CD4-positive, alpha-beta T cell treated with Interleukin-21 for 1 hour (primary cell): Measurements from ENCODE around the gene TMEM40.
"Not testable (repeated sequence)": the region's sequence is repeated elsewhere in the genome, so short reads cannot be mapped to it uniquely, and the experiment has no call there.

Experiments
- DNase-seq: peaks from one replicate; pipeline ENCODE4 v3.0.0-alpha.2; 2020

The TMEM40 gene, protein sequence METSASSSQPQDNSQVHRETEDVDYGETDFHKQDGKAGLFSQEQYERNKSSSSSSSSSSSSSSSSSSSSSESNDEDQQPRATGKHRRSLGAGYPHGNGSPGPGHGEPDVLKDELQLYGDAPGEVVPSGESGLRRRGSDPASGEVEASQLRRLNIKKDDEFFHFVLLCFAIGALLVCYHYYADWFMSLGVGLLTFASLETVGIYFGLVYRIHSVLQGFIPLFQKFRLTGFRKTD

DNA sequence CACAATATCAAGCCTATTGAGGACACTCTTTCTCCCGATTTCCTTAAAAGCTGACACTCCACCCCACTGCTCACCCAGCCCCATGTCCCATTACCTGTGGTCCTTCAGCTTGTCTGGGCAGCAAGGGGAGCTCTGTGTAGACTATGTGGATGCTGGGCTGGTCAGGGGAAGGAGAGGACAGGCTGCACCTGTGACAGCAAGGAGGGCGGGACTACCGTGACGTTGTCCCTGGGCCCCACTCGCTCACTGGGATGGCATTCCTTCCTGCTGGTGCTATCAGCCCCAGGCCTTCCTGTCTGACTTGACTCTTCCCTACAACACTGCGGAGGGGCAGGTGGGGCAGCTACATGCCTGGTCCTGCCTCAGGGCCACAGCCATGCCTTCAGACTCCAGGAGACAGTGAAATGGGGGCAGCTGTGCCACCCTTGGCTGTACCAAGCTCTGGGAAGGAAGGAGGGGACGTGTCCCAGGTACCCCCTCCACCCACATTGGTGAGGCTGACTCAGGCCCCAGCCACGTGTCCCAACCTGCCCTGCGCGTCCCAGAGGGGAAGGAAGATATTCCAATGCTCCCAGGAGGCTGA is at the start of gene TMEM40:
Gene TMEM40, minus strand, starts transcription at position 163 of the 583 bp plus-strand sequence. CDS start 9,427 bp downstream, outside the sequence.
- no peak for DNase-seq

DNA sequence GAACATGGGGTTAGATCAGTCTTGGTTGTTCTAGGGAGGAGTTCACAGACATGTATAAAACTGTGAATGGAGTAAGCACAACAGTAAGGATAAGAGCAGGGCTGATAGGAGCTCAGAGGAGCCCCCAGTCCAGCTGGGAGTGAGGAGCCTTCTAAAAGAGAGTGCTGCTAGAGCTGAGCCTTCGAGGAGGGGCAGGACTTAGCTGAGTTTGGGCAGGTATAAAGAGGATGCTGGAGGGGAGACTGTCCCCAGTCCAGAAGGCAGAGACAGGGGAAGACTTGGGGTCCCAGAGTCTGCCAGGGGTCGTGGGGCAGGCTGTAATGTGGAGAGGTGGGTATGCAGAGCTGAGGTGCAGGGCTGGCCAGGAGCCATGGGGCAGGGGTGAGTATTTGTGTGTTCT is 49.5 kb upstream of the TMEM40 start:
- no peak for DNase-seq

DNA sequence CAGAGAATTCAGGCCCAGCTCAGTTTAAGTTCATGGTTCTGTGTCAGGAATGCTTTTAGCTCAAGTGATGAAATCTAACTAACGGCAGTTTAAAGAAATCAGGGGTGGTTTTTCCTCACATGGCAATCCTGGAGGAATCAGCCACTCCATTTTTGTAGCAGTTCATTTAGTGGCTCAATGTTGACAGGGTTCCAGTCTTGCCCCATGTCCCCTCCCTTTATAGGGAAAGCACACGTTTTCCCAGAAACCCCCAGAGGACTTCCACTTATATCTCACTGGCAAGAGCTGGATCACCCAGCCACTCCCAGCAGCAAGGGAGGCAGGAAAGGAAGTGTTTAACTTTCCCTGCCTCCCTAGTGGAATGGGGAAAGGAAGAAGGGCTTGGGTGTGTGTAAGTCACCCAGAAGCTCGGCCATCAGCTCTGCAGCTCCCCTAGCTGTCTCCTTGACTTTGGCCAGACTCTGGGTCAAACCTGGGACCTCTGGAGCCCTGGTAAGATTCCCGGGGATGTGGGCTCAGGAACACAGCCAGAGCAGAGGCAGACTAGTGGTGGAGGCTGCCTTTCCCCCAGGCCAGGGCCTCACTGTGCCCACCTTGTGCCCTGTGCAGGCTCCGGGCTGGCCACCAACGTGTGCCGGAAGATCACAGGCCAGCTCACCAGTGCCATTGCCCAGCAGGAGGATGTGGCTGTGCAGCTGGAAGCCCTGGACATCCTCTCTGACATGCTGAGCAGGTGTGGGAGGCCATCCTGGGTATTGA is 48.7 kb upstream of the TMEM40 start:
- DNase-seq, result no peak

DNA sequence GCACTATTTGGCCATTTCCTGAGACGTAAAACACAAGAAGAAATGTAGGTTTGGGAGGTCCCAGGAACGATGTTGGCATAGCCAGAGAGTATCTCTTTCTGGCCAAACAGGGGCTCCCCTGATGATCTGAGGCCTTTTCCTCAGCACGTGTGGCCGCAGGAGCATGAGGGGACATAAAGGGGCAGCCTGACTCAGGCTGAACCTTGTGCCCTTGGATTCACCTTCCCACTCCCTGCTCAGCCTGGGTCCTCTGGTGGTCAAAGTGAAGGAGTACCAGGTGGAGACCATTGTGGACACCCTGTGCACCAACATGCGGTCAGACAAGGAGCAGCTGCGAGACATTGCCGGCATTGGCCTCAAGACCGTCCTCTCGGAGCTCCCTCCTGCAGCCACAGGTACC is 48.0 kb upstream of the TMEM40 start:
- DNase-seq, result no peak

DNA sequence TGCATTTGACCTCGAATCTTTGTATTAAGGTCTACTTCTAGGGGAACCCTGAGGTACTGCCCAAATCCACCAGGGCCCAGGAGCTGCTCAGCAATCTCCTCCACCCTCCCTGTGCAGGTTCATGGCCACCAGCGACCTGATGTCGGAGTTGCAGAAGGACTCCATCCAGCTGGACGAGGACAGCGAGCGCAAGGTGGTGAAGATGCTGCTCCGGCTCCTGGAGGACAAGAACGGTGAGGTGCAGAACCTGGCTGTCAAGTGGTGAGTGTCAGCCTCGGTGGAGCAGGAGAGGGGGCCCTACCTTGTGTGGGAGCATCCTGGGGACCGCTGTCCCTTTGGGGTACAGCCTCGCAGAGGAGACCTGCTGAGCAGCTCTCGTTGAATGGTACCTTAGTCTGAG is 44.3 kb upstream of the TMEM40 start:
- DNase-seq, result no peak

DNA sequence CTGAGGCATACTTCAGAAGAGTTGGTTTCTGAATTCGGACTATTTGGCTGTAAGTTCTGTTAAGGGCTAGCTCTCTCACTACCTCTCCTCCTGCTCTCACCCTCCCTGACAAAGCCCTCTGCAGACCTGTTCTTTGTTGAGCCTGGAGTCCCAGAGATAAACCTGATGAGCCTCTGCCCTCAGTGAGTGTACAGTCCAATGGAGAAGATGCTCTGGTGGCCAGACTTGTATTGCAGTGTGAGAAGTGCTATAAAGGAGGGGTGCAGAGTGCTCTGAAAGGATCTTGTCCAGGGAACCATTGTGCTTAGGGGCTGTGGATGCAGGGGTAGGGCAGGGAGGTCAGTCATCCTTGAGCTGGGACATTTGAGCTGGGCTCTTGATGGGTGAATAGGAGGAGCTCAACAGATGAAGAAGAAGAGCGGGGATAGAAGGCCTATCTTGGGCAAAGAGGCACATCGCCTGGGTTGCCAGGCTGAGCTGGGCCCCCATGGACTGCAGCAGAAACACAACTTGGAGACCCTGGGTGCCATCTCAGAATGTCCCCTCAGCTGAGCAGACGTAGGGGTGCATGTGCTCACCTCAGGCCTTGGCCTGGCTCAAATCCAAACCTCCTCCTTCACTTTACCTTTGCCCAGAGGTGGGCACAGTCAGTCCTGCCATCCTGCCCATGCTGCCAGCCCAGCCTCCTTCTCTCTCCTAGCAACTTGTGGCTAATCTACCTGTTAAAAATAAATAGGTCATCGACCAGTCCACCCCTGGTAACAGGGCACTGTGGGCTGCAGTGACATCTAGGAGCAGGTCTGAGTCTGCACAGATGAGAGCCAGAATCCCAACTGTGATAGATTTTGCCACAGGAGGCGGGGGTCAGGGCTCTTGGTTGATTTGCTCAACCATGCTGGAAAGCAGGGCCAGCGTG is 40.7 kb upstream of the TMEM40 start:
- DNase-seq, result no peak

DNA sequence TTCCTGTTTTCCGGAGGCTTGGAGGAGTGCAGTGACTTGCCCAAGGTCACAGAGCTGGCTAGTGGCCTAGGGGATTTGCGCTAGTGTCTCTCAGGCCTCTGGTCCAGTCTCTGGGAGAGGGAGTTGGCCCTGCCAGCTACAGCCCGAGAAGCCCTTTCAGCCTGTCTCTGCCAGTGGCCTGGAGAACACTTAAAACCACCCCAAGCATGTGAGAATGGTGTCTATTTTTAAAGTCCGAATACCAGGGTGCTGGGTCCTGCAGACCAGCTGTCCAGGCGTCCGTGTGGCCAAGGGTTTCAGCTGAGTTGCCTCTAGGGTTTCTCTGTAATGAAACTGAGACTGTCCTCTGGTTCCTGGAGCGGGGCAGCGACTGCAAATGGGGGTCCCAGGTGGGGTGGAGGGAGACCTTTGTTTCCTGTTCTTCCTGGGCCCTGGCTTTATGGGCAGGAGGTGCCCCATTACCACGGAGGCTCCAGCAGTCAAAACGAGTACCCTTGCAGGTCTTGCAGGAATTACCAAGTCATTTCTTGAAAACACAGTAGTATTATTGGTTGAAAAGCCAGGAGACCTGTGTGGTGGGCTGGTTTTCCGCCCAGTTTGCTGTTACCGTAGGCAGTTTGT is 39.6 kb upstream of the TMEM40 start:
- no peak for DNase-seq

DNA sequence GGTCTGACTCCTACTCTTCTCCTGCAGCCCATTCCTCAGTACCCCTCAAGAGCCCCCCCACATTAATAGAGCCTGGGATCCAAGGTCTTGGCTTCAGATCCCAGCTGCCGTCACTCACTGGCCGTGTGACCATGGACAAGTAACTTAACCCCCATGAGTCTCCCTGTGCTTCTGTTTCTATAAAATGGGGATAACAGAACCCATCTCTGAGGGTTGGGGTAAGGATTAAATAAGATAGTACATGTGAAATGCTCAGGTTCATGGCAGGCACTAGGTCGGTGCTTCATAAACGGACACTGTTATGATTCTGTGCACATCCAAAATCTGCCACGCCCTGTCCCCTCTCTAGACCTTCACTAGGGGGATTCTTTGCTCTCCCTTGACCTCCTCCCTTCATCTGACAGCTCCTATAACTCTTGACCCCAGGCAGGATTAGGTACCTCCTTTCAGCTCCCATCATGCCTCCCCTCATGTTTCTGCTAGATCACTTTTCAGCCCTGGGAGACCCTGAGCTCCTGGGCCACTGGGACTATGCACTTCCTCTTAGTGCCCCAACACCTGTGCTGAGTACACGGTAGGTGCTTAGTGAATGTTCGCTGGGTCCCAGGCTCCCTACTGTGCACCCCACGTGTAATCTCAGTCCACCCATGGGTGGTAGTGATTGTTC is 39.0 kb upstream of the TMEM40 start:
- no peak for DNase-seq

DNA sequence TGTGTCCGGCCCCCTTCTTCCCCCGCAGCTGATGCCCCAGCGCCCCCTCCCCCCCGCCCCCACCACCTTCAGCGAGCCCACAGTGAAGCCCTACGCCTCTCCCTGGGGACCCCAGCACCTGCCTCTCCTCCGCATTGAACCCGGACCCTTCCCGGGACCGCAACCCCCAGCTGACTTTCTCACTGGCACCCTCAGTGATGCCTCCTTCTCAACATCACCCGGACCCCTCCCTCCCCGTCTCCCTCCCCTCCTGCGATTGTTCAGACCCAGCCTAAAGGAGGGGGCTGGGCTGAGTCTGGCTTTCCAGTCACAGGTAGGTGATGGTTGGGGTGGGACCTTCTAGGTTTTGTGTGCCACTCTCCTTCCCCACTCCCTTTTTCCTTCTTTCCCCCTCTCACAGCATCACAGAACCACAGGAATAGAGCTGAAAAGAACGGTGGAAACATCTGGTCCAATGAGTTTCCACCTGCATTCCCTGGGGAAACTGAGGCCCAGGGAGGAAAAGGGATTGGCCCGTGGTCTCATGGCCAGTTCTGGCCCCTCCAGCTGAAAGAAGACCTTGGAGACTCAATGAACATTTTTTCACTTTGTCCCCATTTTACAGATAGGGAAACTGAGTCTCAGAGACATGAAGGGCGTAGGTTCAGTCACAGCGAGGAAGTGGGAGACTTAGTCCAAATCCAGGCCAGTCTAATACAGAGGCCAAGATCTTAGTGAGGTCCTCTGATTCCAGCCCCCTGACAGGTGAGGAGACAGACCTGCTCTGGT is 38.2 kb upstream of the TMEM40 start:
- no peak for DNase-seq

DNA sequence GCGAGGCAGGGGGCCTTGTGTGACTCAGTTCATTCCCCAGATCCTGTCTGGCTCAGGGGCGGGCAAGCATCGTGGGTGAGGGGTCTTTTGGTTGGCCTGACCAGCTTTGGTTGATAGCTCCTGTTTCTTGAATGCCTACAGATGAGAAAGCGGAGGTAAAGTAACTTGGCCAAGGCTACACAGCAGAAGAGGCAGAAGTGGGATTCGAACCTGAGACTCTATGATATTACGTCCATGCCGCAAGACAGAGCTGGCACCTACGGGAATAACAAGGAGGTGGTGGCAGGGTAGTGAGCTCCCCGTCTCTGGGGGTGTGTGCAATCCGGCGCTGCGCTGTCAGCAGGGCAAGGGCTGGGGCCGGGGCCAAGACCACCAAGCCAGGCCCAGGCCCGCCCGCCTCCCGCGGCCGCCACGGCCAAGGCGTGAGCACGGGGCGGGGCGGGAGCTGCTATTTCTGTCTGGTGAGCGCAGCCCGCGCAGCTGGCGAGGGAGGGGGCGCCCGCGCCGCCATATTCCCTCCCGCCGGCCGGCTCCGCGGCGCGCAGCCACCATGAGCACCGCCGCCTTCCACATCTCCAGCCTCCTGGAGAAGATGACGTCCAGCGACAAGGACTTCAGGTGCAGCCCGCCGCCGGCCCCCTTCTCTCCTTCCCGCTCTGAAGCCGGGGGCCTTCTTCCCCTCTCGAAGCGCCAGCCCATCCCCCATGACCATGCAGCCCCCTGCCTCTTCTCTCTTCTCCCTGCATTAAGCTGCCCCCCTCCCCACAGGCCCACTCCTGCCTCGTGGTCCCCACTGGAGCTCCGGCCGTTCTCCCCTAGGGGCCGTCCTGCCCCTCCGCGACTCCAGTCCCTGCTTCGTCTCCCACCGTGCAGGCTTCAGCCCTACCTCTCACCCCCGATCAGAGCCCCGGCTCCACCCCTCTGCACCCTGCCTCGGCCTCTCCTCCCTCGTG is 37.4 kb upstream of the TMEM40 start, which contains the start of gene CAND2:
Gene CAND2, plus strand, starts transcription at position 510 of the 953 bp plus-strand sequence. Its CDS starts 41 bp downstream, at position 551.
- DNase-seq, result peak; percentile 34

DNA sequence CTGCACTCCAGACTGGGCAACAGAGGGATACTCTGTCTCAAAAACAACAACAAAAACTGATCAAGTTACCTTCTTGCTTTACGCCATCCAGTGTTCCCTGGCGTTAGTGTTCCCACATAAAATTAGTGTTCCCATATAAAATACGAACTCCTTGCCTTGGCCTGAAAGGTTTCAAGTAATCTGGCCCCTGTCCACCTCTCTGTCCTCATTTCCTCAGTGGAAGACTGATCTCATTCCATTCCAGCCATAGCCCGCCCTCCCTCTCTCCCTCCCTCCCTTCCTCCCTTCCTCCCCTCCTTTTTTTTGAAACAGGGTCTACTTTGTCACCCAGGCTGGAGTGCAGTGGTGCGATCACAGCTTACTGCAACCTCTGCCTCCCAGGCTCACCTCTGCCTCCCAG is 34.6 kb upstream of the TMEM40 start:
- DNase-seq, result no peak

DNA sequence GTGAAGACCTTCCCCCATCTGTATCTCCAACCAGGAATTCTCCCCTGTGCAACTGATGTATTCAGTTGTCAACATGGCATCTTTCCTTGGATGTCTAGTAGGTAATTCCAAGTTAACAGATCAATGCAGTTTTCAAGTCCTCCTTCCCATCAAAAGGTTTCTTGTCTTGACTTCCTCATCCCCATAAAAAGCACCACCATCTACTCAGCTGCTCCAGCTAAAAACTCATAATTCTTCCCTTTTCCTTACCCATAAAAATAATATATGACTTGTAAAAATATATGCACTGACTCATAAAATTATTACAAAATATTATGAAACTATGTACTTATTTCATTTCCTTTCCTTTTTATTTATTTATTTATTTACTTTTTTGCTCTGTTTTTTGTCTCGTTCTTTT is 32.4 kb upstream of the TMEM40 start:
- DNase-seq, result no peak

DNA sequence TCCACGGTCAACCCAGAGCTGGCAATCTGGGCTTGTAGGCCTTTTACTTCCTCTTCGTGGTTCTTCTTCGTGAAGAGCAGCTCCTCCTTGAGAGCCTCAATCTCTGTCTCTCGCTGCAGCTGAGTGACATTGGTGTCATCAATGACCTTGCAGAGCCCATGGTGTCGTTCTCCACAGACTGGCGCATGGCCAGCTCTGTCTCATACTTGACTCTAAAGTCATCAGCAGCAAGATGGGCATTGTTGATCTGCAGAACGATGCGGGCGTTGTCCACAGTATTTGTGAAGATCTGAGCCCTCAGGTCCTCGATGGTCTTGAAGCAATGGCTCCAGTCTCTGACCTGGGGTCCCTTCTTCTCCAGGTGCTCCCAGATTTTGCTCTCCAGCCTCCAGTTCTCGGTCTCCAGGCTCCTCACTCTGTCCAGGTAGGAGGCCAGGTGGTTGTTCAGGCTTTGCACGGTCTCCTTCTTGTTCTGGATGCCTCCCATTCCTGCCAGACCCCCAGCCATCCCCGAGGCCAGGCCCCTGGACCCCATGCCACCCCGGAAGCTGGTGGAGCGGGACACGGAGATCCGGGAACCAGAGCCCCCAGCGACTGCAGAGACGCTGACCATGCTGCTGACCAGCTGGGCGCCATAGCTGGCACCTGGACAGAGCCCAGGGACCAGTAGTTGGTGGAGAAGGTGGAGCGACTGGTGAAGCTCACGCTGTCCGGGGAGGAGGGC is 29.1 kb upstream of the TMEM40 start:
- not testable (repeated sequence) for DNase-seq

DNA sequence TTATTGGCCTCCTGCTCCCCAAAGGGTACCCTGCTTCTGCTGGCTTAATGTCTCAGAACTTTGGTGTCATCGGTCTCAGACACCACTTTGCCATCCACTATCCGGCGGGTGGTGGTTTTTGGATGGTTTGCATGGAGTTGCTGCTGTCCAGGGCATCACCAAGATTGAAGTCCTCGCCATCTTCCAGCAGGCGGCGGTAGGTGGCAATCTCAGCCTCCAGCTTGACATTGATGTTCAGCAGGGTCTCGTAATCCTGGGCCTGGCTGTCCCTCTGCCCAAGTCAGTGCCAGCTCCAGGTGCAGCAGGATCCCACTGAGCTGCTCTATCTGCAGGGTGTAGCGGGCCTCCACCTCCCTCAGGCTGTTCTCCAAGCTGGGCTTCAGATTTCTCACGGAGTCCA is 28.3 kb upstream of the TMEM40 start:
- peak; percentile 57 for DNase-seq

DNA sequence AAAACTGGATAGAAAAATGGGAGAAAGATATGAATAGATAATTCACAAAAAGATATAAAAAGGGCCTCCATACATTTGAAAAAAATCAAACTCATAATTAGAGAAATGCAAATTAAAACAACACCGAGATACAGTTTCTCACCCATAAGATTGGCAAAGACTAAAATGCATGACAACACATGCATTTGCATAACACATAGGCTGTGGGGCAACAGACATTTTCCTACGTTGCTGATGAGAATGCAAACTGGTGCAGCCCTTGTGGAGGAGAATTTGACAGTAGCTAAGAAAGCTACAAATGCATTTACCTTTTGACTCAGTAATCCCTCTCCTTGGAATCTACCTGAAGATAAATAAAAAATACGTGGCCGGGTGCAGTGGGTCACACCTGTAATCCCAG is 26.0 kb upstream of the TMEM40 start:
- no peak for DNase-seq

DNA sequence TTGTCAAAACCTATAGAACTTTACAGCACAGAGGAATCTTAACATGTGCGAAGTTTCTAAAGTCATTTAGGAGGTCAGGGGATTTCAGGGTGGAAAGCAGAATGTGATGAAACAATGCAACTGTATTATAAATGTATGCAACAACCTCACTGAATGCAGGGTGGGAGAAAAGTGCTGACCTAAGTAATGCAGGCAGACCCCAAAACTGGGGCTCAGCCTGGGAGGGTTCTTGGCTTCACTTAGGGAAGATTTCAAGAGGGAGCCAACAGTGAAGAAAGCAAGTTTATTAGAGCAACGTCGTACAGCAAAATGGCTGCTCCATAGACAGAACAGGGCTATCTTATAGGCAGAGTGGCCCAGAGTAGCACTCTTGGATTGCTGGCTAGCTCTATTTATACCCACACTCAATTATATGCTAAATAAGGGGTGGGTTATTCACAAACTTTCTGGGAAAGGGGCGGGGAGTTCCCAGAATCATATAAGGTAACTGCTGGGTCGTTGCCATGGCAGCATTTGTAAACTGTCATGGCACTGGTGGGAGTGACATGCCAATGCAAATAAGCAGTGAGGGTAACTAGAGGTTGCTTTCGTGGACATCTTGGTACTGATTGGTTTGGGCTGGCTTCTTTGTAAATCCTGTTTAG is 23.2 kb upstream of the TMEM40 start:
- peak; percentile 8 for DNase-seq

DNA sequence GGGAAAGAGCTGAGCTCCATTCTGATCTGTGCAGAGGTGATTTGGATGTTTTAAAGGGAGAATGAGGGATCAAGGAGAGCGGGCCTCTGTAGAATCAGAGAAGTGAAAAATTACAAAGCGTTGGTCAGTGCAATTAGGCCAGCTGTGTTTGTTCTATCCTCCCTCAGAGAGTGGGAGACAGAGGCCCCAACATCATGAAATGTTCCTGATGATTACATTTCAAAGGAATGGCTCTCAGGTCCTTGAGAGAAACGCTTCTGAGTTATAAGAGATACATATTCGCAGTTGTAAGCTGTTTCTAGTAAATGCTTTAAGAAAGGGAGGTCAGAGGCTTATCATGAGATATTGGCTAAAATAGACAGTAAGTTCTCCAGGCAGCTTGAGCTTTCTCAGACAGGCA is 21.7 kb upstream of the TMEM40 start:
- DNase-seq, result no peak

DNA sequence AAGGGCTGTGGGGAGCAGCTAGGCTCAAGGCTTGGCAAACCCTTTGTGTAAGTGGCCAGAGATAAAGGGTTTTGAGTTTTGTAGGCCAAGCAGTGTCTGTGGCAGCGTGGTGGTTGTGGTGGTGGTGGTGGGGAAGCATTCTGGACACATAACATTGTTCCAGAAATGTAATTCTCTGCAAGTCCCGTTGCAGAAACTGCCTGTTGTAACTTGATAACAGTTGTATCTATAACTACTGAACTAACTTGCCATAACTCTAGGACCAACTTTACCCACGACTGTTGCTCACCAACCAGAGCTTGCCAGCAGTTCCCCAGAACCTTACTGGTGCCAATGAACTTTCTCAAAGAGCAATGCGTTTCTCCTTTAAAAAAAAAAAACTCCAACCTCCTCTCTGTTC is 18.1 kb upstream of the TMEM40 start:
- DNase-seq, result no peak

DNA sequence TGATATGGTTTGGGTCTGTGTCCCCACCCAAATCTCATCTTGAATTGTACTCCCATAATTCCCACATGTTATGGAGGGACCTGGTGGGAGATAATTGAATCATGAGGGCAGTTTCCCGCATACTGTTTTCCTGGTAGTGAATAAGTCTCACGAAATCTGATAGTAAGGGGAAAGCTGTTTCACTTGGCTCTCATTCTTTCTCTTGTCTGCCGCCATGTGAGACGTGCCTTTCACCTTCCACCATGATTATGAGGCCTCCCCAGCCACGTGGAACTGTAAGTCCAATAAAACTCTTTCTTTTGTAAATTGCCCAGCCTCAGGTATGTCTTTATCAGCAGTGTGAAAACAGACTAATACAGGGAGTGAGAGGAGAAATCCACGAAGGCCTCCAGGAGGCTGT is 16.9 kb upstream of the TMEM40 start:
- DNase-seq, result not testable (repeated sequence)
